ENCODE data around the gene C9. TPM values are rescaled to one million over a fixed set of nuclear protein-coding genes. Genes with fewer than 3 reads are reported as not detected.

C9 gene
- total and polyA plus RNA-seq, 2 of the 4 experiments (the other 2 are of a cell fraction), result not detected

- no peak for TF ChIP-seq CHD1 (IDR thresholded peaks at IDR 0.05; ENCODE audit: low read depth, low read length)
These were observed 30.7 kb upstream of the C9 start (continued) for GRCh38 chr5:39394946-39395345.

GRCh38 chr5:39390945-39391344 is 26.6 kb upstream of the C9 start:
- H3K4me2 ChIP-seq (ENCODE audit: low read depth, low read length), result no peak overlapping the region
- H3K36me3 ChIP-seq (ENCODE audit: control insufficient read depth, insufficient read depth, low read length), result peaks cover 52% of the 10 kb centered on the region
- no peak overlapping the region for H4K91ac ChIP-seq (ENCODE audit: insufficient read depth, low read depth, low read length)

More at GRCh38 chr5:39390945-39391344, 26.6 kb upstream of the C9 start:
- Histone ChIP-seq H3K9ac (ENCODE audit: low read depth, low read length) (no peak overlapping the region), H2BK15ac (ENCODE audit: low read depth, low read length) (no peak overlapping the region), H2AK9ac (replicated peaks; ENCODE audit: low read depth, low read length, poor library complexity) (no peak overlapping the region), H3K79me1 (ENCODE audit: low read depth in 1 of 2, low read length in 2 of 2) (peaks cover 14 to 46% of the 10 kb centered on the region in 2 experiments), H3K9me3 (ENCODE audit: control insufficient read depth, insufficient read depth, low read length) (no peaks in the 10 kb centered on the region), H3K27ac (ENCODE audit: insufficient read depth, low read length) (no peak overlapping the region), H2BK120ac (ENCODE audit: low read depth, low read length) (no peak overlapping the region), H3K4me3 (ENCODE audit: insufficient read depth, low read depth, low read length) (no peak overlapping the region), H3K27me3 (ENCODE audit: control insufficient read depth, insufficient read depth, low read length) (no peaks in the 10 kb centered on the region), H4K20me1 (ENCODE audit: insufficient read depth, low read length) (peaks cover 5% of the 10 kb centered on the region; the same call in 1 of the 2 replicates), H2BK5ac (ENCODE audit: low read depth, low read length, poor library complexity, severe bottlenecking) (no peak overlapping the region), H3K4me1 (ENCODE audit: control insufficient read depth, insufficient read depth, low read length) (peaks cover 8% of the 10 kb centered on the region), H2BK20ac (ENCODE audit: low read depth, low read length) (no peak overlapping the region), H3K23ac (ENCODE audit: low read depth, low read length) (no peak overlapping the region), H2AFZ (replicated peaks; ENCODE audit: low read length, poor library complexity) (no peak overlapping the region), H3K18ac (ENCODE audit: low read depth, low read length) (no peak overlapping the region), H3K4ac (ENCODE audit: low read depth, low read length) (no peak overlapping the region), H3K56ac (ENCODE audit: extremely low read depth, insufficient read depth, low read length) (no peak overlapping the region), H4K8ac (ENCODE audit: low read depth in 2 of 2, low read length in 2 of 2) (no peak overlapping the region), H2AK5ac (ENCODE audit: low read depth, low read length) (no peak overlapping the region), H3K9me1 (ENCODE audit: insufficient read depth, low read length) (peaks cover 9% of the 10 kb centered on the region; the same call in 1 of the 2 replicates), H4K5ac (ENCODE audit: low read depth, low read length) (no peak overlapping the region), H3K14ac (replicated peaks; ENCODE audit: low read depth, low read length) (no peak overlapping the region)
- intact Hi-C loops (cut with micrococcal nuclease) (no loop called here), dilution Hi-C loops (cut with HindIII; ENCODE audit: low sequenced_read_pairs, unreplicated experiment) (no loop called here), in situ Hi-C loops (cut with MboI; ENCODE audit: low sequenced_read_pairs) (loop anchor here (25.0 kb wide), 2 partner anchors 371 to 1371 kb away; partner anchors contain the start of gene TTC33)
- no peak for ATAC-seq (ENCODE audit: low read depth)
- WGBS, 2 experiments (ENCODE audit: extremely low coverage in 2 of 2, insufficient read length in 1 of 2), result no CpG with 5 or more reads among the region's 3 CpGs
- no TSS peak for BruUV-seq (replicated peaks)
- CTCF ChIA-PET, result no interaction called here
- no peak for DNase-seq
- POLR2A ChIA-PET (ENCODE audit: unreplicated experiment), result no interaction called here
- no peak for TF ChIP-seq RFX5 (IDR thresholded peaks at IDR 0.05; ENCODE audit: low read depth, low read length)
- no peak for TF ChIP-seq CHD1 (IDR thresholded peaks at IDR 0.05; ENCODE audit: low read depth, low read length)
- TF ChIP-seq MAZ (IDR thresholded peaks at IDR 0.05; ENCODE audit: borderline replicate concordance, low read depth, low read length), result no peak
- no peak for TF ChIP-seq RAD21 (IDR thresholded peaks at IDR 0.05; ENCODE audit: low read length)
- no peak for TF ChIP-seq SMC3 (IDR thresholded peaks at IDR 0.05; ENCODE audit: low read depth, low read length)
- TF ChIP-seq POLR2A (IDR thresholded peaks at IDR 0.05; ENCODE audit: low read depth, low read length), result no peak
- TF ChIP-seq ELK1 (IDR thresholded peaks at IDR 0.05; ENCODE audit: borderline replicate concordance, low read depth, low read length), result no peak
- TF ChIP-seq MXI1 (IDR thresholded peaks at IDR 0.05; ENCODE audit: borderline replicate concordance, low read depth, low read length), result no peak
- no peak for TF ChIP-seq MAFK (IDR thresholded peaks at IDR 0.05; ENCODE audit: low read depth, low read length)
